ENCODE results near the gene TMED10. TPM values are rescaled to one million over a fixed set of nuclear protein-coding genes. Genes with fewer than 3 reads are reported as not detected.
A peak's percentile ranks its signal among the peaks of the same experiment; 100 is the strongest.

TMED10 gene
- total and polyA plus RNA-seq, 2 donors (not counting 1 experiment from before 2014, with no cell fraction given), result 223 to 333 TPM

GRCh38 chr14:75162631-75163030 lies 13.8 kb downstream of the TMED10 start:
- TF ChIP-seq EZH2 (IDR thresholded peaks at IDR 0.05; ENCODE audit: low read length, missing control alignments) (no peak), CTCF (conservative IDR thresholded peaks at IDR 0.05 in 1 of 2, IDR thresholded peaks at IDR 0.05 in 1 of 2; ENCODE audit: low read depth in 1 of 2, low read length in 2 of 2) (no peak)
- H3K9me3 ChIP-seq (ENCODE audit: control insufficient read depth, insufficient read depth, low read depth, low read length), result no peaks in the 10 kb centered on the region

GRCh38 chr14:75158843-75159614 lies 17.4 kb downstream of the TMED10 start:
- Histone ChIP-seq H3K4me2 (ENCODE audit: extremely low read depth, insufficient read depth, low read length) (no peak overlapping the region), H3K27me3 (ENCODE audit: control insufficient read depth, insufficient read depth, low read length) (no peaks in the 10 kb centered on the region), H3K27ac (ENCODE audit: insufficient read depth, low read length) (no peak overlapping the region), H4K20me1 (ENCODE audit: control insufficient read depth, extremely low read depth, insufficient read depth, low read length) (no peaks in the 10 kb centered on the region), H2AFZ (ENCODE audit: low read length) (no peak overlapping the region), H3K4me1 (ENCODE audit: control insufficient read depth, extremely low read depth, insufficient read depth, low read length) (no peaks in the 10 kb centered on the region), H3K79me2 (ENCODE audit: control insufficient read depth, insufficient read depth, low read length) (peaks cover 33% of the 10 kb centered on the region), H3K9me3 (ENCODE audit: control insufficient read depth, insufficient read depth, low read depth, low read length) (no peaks in the 10 kb centered on the region), H3K4me3 (replicated peaks in 1 of 4; ENCODE audit: control extremely low read depth in 1 of 4, insufficient read depth in 1 of 4, low read depth in 3 of 4, low read length in 4 of 4) (no peak overlapping the region), H3K36me3 (ENCODE audit: control insufficient read depth, insufficient read depth, low read length) (no peaks in the 10 kb centered on the region), H3K9ac (ENCODE audit: insufficient read depth, low read length) (no peak overlapping the region)
- no peak for DNase-seq (ENCODE audit: low read depth in 2 of 2)
- TF ChIP-seq CTCF (conservative IDR thresholded peaks at IDR 0.05 in 1 of 2, IDR thresholded peaks at IDR 0.05 in 1 of 2; ENCODE audit: low read depth in 1 of 2, low read length in 2 of 2), result no peak
- TF ChIP-seq EZH2 (IDR thresholded peaks at IDR 0.05; ENCODE audit: low read length, missing control alignments), result no peak

More at GRCh38 chr14:75162631-75163030, 13.8 kb downstream of the TMED10 start:
- no peak overlapping the region for H3K4me3 ChIP-seq (replicated peaks in 1 of 4; ENCODE audit: control extremely low read depth in 1 of 4, insufficient read depth in 1 of 4, low read depth in 3 of 4, low read length in 4 of 4)
- no peaks in the 10 kb centered on the region for H3K4me1 ChIP-seq (ENCODE audit: control insufficient read depth, extremely low read depth, insufficient read depth, low read length)
- H2AFZ ChIP-seq (ENCODE audit: low read length), result no peak overlapping the region
- no peaks in the 10 kb centered on the region for H3K36me3 ChIP-seq (ENCODE audit: control insufficient read depth, insufficient read depth, low read length)
- peaks cover 46% of the 10 kb centered on the region for H3K79me2 ChIP-seq (ENCODE audit: control insufficient read depth, insufficient read depth, low read length)
- H4K20me1 ChIP-seq (ENCODE audit: control insufficient read depth, extremely low read depth, insufficient read depth, low read length), result no peaks in the 10 kb centered on the region
- H3K4me2 ChIP-seq (ENCODE audit: extremely low read depth, insufficient read depth, low read length), result no peak overlapping the region
- DNase-seq (ENCODE audit: low read depth in 2 of 2), result no peak
- H3K27me3 ChIP-seq (ENCODE audit: control insufficient read depth, insufficient read depth, low read length), result no peaks in the 10 kb centered on the region
- H3K27ac ChIP-seq (ENCODE audit: insufficient read depth, low read length), result no peak overlapping the region
- H3K9ac ChIP-seq (ENCODE audit: insufficient read depth, low read length), result no peak overlapping the region

GRCh38 chr14:75156901-75157300 lies 19.5 kb downstream of the TMED10 start:
- Histone ChIP-seq H3K36me3 (ENCODE audit: control insufficient read depth, insufficient read depth, low read length) (no peaks in the 10 kb centered on the region), H3K4me3 (replicated peaks in 1 of 4; ENCODE audit: control extremely low read depth in 1 of 4, insufficient read depth in 1 of 4, low read depth in 3 of 4, low read length in 4 of 4) (no peak overlapping the region), H4K20me1 (ENCODE audit: control insufficient read depth, extremely low read depth, insufficient read depth, low read length) (no peaks in the 10 kb centered on the region), H3K9me3 (ENCODE audit: control insufficient read depth, insufficient read depth, low read depth, low read length) (no peaks in the 10 kb centered on the region), H3K4me2 (ENCODE audit: extremely low read depth, insufficient read depth, low read length) (no peak overlapping the region), H3K27ac (ENCODE audit: insufficient read depth, low read length) (no peak overlapping the region), H3K9ac (ENCODE audit: insufficient read depth, low read length) (no peak overlapping the region), H3K79me2 (ENCODE audit: control insufficient read depth, insufficient read depth, low read length) (peaks cover 21% of the 10 kb centered on the region), H2AFZ (ENCODE audit: low read length) (no peak overlapping the region), H3K4me1 (ENCODE audit: control insufficient read depth, extremely low read depth, insufficient read depth, low read length) (no peaks in the 10 kb centered on the region), H3K27me3 (ENCODE audit: control insufficient read depth, insufficient read depth, low read length) (no peaks in the 10 kb centered on the region)
- TF ChIP-seq EZH2 (IDR thresholded peaks at IDR 0.05; ENCODE audit: low read length, missing control alignments), result no peak
- no peak for TF ChIP-seq CTCF (conservative IDR thresholded peaks at IDR 0.05 in 1 of 2, IDR thresholded peaks at IDR 0.05 in 1 of 2; ENCODE audit: low read depth in 1 of 2, low read length in 2 of 2)
- DNase-seq (ENCODE audit: low read depth in 2 of 2), result peak in 1 of 2 donors; percentile 56
